Heart left ventricle (tissue), 13 donors: ENCODE measurements around the gene COL16A1.

ENCODE experiments used
- CTCF ChIP-seq, 12 donors: fragments of 200-600 bp; sonication (generic) in 4 of 12; IDR thresholded peaks; one replicate each; pipeline versions ENCODE4 v1.5.0 to v1.8.0; 2018 to 2022; ENCODE audit warnings: antibody characterized with exemption in 12 of 12, mild to moderate bottlenecking in 5 of 12
- POLR2A ChIP-seq, 2 donors: fragments of 450-650 bp; IDR thresholded peaks; one replicate each; pipeline ENCODE4 v1.6.1; 2017; ENCODE audit warnings: antibody characterized with exemption in 2 of 2, mild to moderate bottlenecking in 2 of 2, moderate library complexity in 2 of 2
- donor health status: ischemic (EF 13 %, LVEDD 7.1; RV severe dilation, severe dysfunction).
- donor health status: DM: no; HTN: yes; CAD: no.
- donor health status: DM: no; HTN: no; CAD: no.
- donor health status: ischemic (EF 25% LVEDD 6.9; RV normal size, moderate dysfunction).
- donor health status: ischemic (EF 25% LVEDD 5.7; RV mildly dilated, moderate dysfunction).
- donor health status: ischemic (EF 35%, LVEDD 5.7; RV mildly dilated, moderate dysfunction).
- donor health status: nonischemic (EF 11% LVEDD 7.7; RV severe dilation, severe dysfunction).
- donor health status: DM: yes; HTN: yes; CAD: no.
- donor health status: PGD.
- donor health status: ischemic (EF 29% LVEDD 5.4; RV normal size, mild dysfunction).
- donor health status: nonischemic (EF 23%, LVEDD 6.1; RV moderate dilation, normal function).

DNA sequence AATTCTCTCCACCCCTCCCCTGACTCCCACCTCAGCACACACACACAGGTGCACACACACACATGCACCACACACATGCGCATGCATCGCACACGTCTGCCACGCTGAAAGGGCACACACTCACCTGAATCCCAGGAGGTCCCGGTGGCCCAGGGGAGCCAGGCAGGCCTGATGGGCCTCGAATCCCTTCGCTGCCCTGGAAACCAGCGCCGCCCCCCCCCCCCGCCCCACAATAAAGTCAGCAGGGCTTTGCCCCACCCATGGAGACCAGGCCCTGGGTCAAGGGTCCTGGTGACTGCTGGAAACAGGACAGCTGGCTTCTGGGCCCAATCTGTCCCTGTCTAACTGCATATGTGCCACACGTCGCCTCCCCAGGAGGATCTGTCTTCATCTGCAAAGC is 41.4 kb downstream of the COL16A1 start:
- TF ChIP-seq CTCF (IDR thresholded peaks at IDR 0.05) (no peak), POLR2A (IDR thresholded peaks at IDR 0.05) (no peak)
